WTC11 (cell line): ENCODE results near the gene PTPRK.

ENCODE experiments used
- CDX4 ChIP-seq: fragments of 250-450 bp; sonication (Bioruptor Pico); IDR thresholded peaks from 2 replicates; pipeline ENCODE4 v1.9.0; 2021; ENCODE audit warnings: moderate library complexity, mild to moderate bottlenecking, inconsistent platforms, borderline replicate concordance
- CREB1 ChIP-seq: sonication (generic); formaldehyde crosslinking; IDR thresholded peaks from 2 replicates; pipeline ENCODE4 v1.8.0; 2023; ENCODE audit warnings: mild to moderate bottlenecking, missing genetic modification reagents
- CREM ChIP-seq: sonication (generic); formaldehyde crosslinking; IDR thresholded peaks from 2 replicates; pipeline ENCODE4 v1.8.1; 2022; ENCODE audit warnings: mild to moderate bottlenecking, missing genetic modification reagents, moderate library complexity
- CTCF ChIP-seq: fragments of 200-600 bp; IDR thresholded peaks from 2 replicates; pipeline ENCODE4 v1.8.0; 2022; ENCODE audit warnings: antibody characterized with exemption
- EMX1 ChIP-seq: fragments of 250-450 bp; sonication (Bioruptor Pico); IDR thresholded peaks from 2 replicates; pipeline ENCODE4 v1.8.0; 2021; ENCODE audit warnings: mild to moderate bottlenecking
- ESRRA ChIP-seq: sonication (generic); formaldehyde crosslinking; IDR thresholded peaks from 2 replicates; pipeline ENCODE4 v1.8.1; 2022; ENCODE audit warnings: mild to moderate bottlenecking, missing genetic modification reagents, borderline replicate concordance
- IRF1 ChIP-seq: sonication (generic); formaldehyde crosslinking; IDR thresholded peaks from 2 replicates; pipeline ENCODE4 v1.8.0; 2023; ENCODE audit warnings: missing genetic modification reagents
- JUN ChIP-seq: sonication (generic); formaldehyde crosslinking; IDR thresholded peaks from 2 replicates; pipeline ENCODE4 v1.8.0; 2023; ENCODE audit warnings: mild to moderate bottlenecking, missing genetic modification reagents
- STAT6 ChIP-seq: sonication (generic); formaldehyde crosslinking; conservative IDR thresholded peaks from 2 replicates; pipeline ENCODE4 v1.8.1; 2023; ENCODE audit warnings: mild to moderate bottlenecking, low read depth, missing genetic modification reagents, moderate library complexity
- USF1 ChIP-seq: sonication (generic); formaldehyde crosslinking; IDR thresholded peaks from 2 replicates; pipeline ENCODE4 v1.8.0; 2022; ENCODE audit warnings: mild to moderate bottlenecking, missing genetic modification reagents

- TF ChIP-seq CTCF (no peak), STAT6 (CRISPR knock-in tag) (no peak), ESRRA (no peak), USF1 (CRISPR knock-in tag) (no peak), CREM (CRISPR knock-in tag) (no peak), JUN (CRISPR knock-in tag) (no peak), CREB1 (CRISPR knock-in tag) (no peak), CDX4 (no peak), EMX1 (CRISPR knock-in tag) (no peak), IRF1 (no peak)
Measured at GRCh38 chr6:128068119-128068479, 452.3 kb downstream of the PTPRK start.
